Peyer's patch (tissue), 4 donors: ENCODE data around the gene RTP3.

Experiments used
- CTCF ChIP-seq, 6 experiments: fragments of 450-650 bp in 4 of 6; fragments of 200-600 bp in 2 of 6; sonication (generic) in 1 of 6; IDR thresholded peaks; one replicate each; pipeline ENCODE4 v1.5.1; 2017 to 2019; ENCODE audit warnings: antibody characterized with exemption in 6 of 6, mild to moderate bottlenecking in 3 of 6, moderate library complexity in 1 of 6
- POLR2A ChIP-seq, 2 donors: fragments of 450-650 bp; IDR thresholded peaks; one replicate each; pipeline ENCODE4 v1.5.1; 2017; ENCODE audit warnings: antibody characterized with exemption in 2 of 2, mild to moderate bottlenecking in 2 of 2, moderate library complexity in 2 of 2

- no peak for TF ChIP-seq CTCF (IDR thresholded peaks at IDR 0.05)
- no peak for TF ChIP-seq POLR2A (IDR thresholded peaks at IDR 0.05)
Measured at GRCh38 chr3:46540550-46540949, 42.8 kb downstream of the RTP3 start.
